HepG2 (cell line): ENCODE data around the gene TBC1D24. TPM values are rescaled to one million over a fixed set of nuclear protein-coding genes. Genes with fewer than 3 reads are reported as not detected.
A peak's percentile ranks its signal among the peaks of the same experiment; 100 is the strongest.

ENCODE experiments used
- ARID2 ChIP-seq: sonication (generic); formaldehyde crosslinking; IDR thresholded peaks from 2 replicates; pipeline ENCODE4 v1.8.1; 2022; ENCODE audit warnings: mild to moderate bottlenecking, missing genetic modification reagents, borderline replicate concordance
- CHCHD3 ChIP-seq: sonication (generic); formaldehyde crosslinking; IDR thresholded peaks from 2 replicates; pipeline ENCODE4 v1.8.0; 2022; ENCODE audit warnings: mild to moderate bottlenecking, missing genetic modification reagents, moderate library complexity
- FIP1L1 ChIP-seq: fragments of 200-400 bp; formaldehyde crosslinking; IDR thresholded peaks from 2 replicates; pipeline ENCODE4 v1.6.1; 2018; ENCODE audit warnings: low read depth, mild to moderate bottlenecking, low read length, moderate library complexity, borderline replicate concordance; ENCODE audit not compliant: insufficient read depth
- FOXJ3 ChIP-seq: sonication (generic); formaldehyde crosslinking; IDR thresholded peaks from 2 replicates; pipeline ENCODE4 v1.4.0; 2020; ENCODE audit warnings: missing genetic modification reagents, mild to moderate bottlenecking, borderline replicate concordance
- GZF1 ChIP-seq: sonication (generic); formaldehyde crosslinking; IDR thresholded peaks from 2 replicates; pipeline ENCODE4 v1.5.1; 2020; ENCODE audit warnings: mild to moderate bottlenecking, missing genetic modification reagents
- HCFC1 ChIP-seq: fragments of 150-350 bp; IDR thresholded peaks from 2 replicates; pipeline ENCODE4 v1.6.1; 2014; ENCODE audit warnings: low read depth, low read length
- HMGXB4 ChIP-seq, 2 experiments: sonication (generic) in 1 of 2; formaldehyde crosslinking in 1 of 2; IDR thresholded peaks; 2 replicates each; pipeline versions ENCODE4 v1.4.0 to v1.6.1; 2018 to 2020; ENCODE audit warnings: missing genetic modification reagents in 2 of 2, borderline replicate concordance in 1 of 2, low read depth in 1 of 2, mild to moderate bottlenecking in 1 of 2, missing biosample characterization in 1 of 2
- HNF1B ChIP-seq: sonication (generic); formaldehyde crosslinking; IDR thresholded peaks from 2 replicates; pipeline ENCODE4 v1.5.1; 2020; ENCODE audit warnings: mild to moderate bottlenecking, moderate library complexity, missing genetic modification reagents
- NFATC3 ChIP-seq: sonication (generic); formaldehyde crosslinking; IDR thresholded peaks from 2 replicates; pipeline ENCODE4 v1.5.1; 2020; ENCODE audit warnings: mild to moderate bottlenecking, missing genetic modification reagents
- NR2C2 ChIP-seq: sonication (generic); formaldehyde crosslinking; IDR thresholded peaks from 2 replicates; pipeline ENCODE4 v1.4.0; 2020; ENCODE audit warnings: missing genetic modification reagents, mild to moderate bottlenecking, moderate library complexity, borderline replicate concordance
- RELA ChIP-seq: sonication (generic); formaldehyde crosslinking; IDR thresholded peaks from 2 replicates; pipeline ENCODE4 v1.4.0; 2020; ENCODE audit warnings: missing genetic modification reagents
- SAP130 ChIP-seq: IDR thresholded peaks from 2 replicates; pipeline ENCODE4 v1.6.1; 2016; ENCODE audit warnings: low read depth
- SIX4 ChIP-seq: sonication (generic); formaldehyde crosslinking; IDR thresholded peaks from 2 replicates; pipeline ENCODE4 v1.4.0; 2020; ENCODE audit warnings: missing genetic modification reagents
- THRA ChIP-seq: sonication (generic); formaldehyde crosslinking; IDR thresholded peaks from 2 replicates; pipeline ENCODE4 v1.4.0; 2020; ENCODE audit warnings: missing genetic modification reagents, borderline replicate concordance
- ZBTB46 ChIP-seq: sonication (generic); formaldehyde crosslinking; IDR thresholded peaks from 2 replicates; pipeline ENCODE4 v1.4.0; 2020; ENCODE audit warnings: mild to moderate bottlenecking, missing genetic modification reagents, borderline replicate concordance
- ZNF121 ChIP-seq: sonication (generic); formaldehyde crosslinking; IDR thresholded peaks from 2 replicates; pipeline ENCODE4 v1.5.0; 2020; ENCODE audit warnings: mild to moderate bottlenecking, missing genetic modification reagents
- ZNF768 ChIP-seq: sonication (generic); formaldehyde crosslinking; IDR thresholded peaks from 2 replicates; pipeline ENCODE4 v1.4.0; 2020; ENCODE audit warnings: missing genetic modification reagents
- ZNF772 ChIP-seq: sonication (generic); formaldehyde crosslinking; IDR thresholded peaks from 2 replicates; pipeline ENCODE4 v1.5.0; 2020; ENCODE audit warnings: mild to moderate bottlenecking, missing genetic modification reagents
- ZSCAN21 ChIP-seq: sonication (generic); formaldehyde crosslinking; IDR thresholded peaks from 2 replicates; pipeline ENCODE4 v1.8.0; 2022; ENCODE audit warnings: mild to moderate bottlenecking, missing genetic modification reagents, moderate library complexity, borderline replicate concordance
- polyA plus RNA-seq, 8 experiments: library from polyadenylated mRNA; depleted of rRNA in 3 of 8; stranded (reverse) in 7 of 8; unstranded in 1 of 8; fragments of >200 nt; fragmentation: Illumina TruSeq in 4 of 8; extraction: Trizol in 4 of 8; gene quantifications; 2 replicates each; pipeline versions ENCODE4 v1.2.1 to v1.2.3, GENCODE V29; 2011 to 2016; ENCODE audit warnings: low read depth in 4 of 8, missing spikeins in 1 of 8, mixed read lengths in 1 of 8; ENCODE audit not compliant: insufficient read depth in 1 of 8
- total RNA-seq, 5 experiments: library from RNA; depleted of rRNA; stranded (reverse); fragments of >200 nt; fragmentation: Illumina TruSeq; extraction: Trizol; gene quantifications; 2 replicates each; pipeline ENCODE4 v1.2.3, GENCODE V29; 2016; ENCODE audit warnings: low read depth in 1 of 5

Gene TBC1D24
- total and polyA plus RNA-seq, 2 of the 13 experiments (the other 11 are each of a cell fraction or from before 2014, with no cell fraction given): 7.7 to 13.7 TPM

GRCh38 chr16:2513405-2514332, 38.7 kb downstream of the TBC1D24 start, which contains the start of gene ATP6V0C (continued):
- TF ChIP-seq HCFC1: peak; percentile 44; the same call in 1 of the 2 replicates
- 0 out of 2 replicates have a peak, but pooled peaks have one; percentile 2 for TF ChIP-seq ZNF768 (CRISPR knock-in tag)
- TF ChIP-seq NFATC3: no peak
- no peak for TF ChIP-seq ZSCAN21 (CRISPR knock-in tag)
- no peak for TF ChIP-seq HNF1B
- no peak for TF ChIP-seq GZF1 (CRISPR knock-in tag)
- peak in 1 of 2 experiments; percentile 43; a peak in 1 of 4 replicates for TF ChIP-seq HMGXB4 (CRISPR knock-in tag; IDR thresholded peaks at IDR 0.05; ENCODE audit: borderline replicate concordance in 1 of 2, low read depth in 1 of 2)
- TF ChIP-seq SAP130 (CRISPR knock-in tag): peak; percentile 79
- TF ChIP-seq CHCHD3 (CRISPR knock-in tag): 0 out of 2 replicates have a peak, but pooled peaks have one; percentile 85
- TF ChIP-seq FIP1L1: no peak
- TF ChIP-seq SIX4 (CRISPR knock-in tag): peak; percentile 13; the same call in 1 of the 2 replicates
- no peak; the same call in 1 of the 2 replicates for TF ChIP-seq ZNF772 (CRISPR knock-in tag)
- TF ChIP-seq ZBTB46 (CRISPR knock-in tag): no peak
- TF ChIP-seq FOXJ3: no peak
- no peak for TF ChIP-seq ARID2 (CRISPR knock-in tag)
- no peak for TF ChIP-seq RELA (CRISPR knock-in tag)
- no peak for TF ChIP-seq THRA (CRISPR knock-in tag)
- peak; percentile 70 for TF ChIP-seq NR2C2 (CRISPR knock-in tag)
- no peak for TF ChIP-seq ZNF121 (CRISPR knock-in tag)
